GM23338 (cell line): ENCODE data around the gene PLD5. TPM values are rescaled to one million over a fixed set of nuclear protein-coding genes. Genes with fewer than 3 reads are reported as not detected.

Experiments
- ATAC-seq: fragments of 200-7000 bp; cut with Tn5 transposase; 3 replicates; pipeline ENCODE4 v1.9.1; 2020
- DNase-seq: peaks from one replicate; pipeline ENCODE4 v3.0.0-alpha.2; 2015; ENCODE audit warnings: low spot score
- H2AFZ ChIP-seq: fragments of 200-600 bp; sonication (generic); 2 replicates; pipeline ENCODE4 v1.8.0; 2016; ENCODE audit warnings: antibody characterized with exemption, mild to moderate bottlenecking, moderate library complexity
- H3F3A ChIP-seq: fragments of 200-600 bp; sonication (generic); replicated peaks from 2 replicates; pipeline ENCODE4 v1.8.0; 2017; ENCODE audit warnings: antibody characterized with exemption, mixed run types, low read depth
- H3K27ac ChIP-seq: fragments of 200-600 bp; sonication (generic); 2 replicates; pipeline ENCODE4 v1.6.1; 2016; ENCODE audit warnings: low read depth
- H3K27me3 ChIP-seq: fragments of 200-600 bp; sonication (generic); 2 replicates; pipeline ENCODE4 v1.8.0; 2016; ENCODE audit warnings: mild to moderate bottlenecking, mixed run types, moderate library complexity; ENCODE audit not compliant: insufficient read depth
- H3K36me3 ChIP-seq: fragments of 200-600 bp; sonication (generic); 2 replicates; pipeline ENCODE4 v1.8.0; 2016; ENCODE audit warnings: mild to moderate bottlenecking; ENCODE audit not compliant: insufficient read depth
- H3K4me1 ChIP-seq: fragments of 200-600 bp; sonication (generic); 2 replicates; pipeline ENCODE4 v1.8.0; 2016; ENCODE audit warnings: mild to moderate bottlenecking, moderate library complexity; ENCODE audit not compliant: insufficient read depth
- H3K4me2 ChIP-seq: fragments of 200-600 bp; sonication (generic); 2 replicates; pipeline ENCODE4 v1.7.1; 2017; ENCODE audit warnings: mixed run types
- H3K4me3 ChIP-seq: fragments of 200-600 bp; sonication (generic); 2 replicates; pipeline ENCODE4 v1.6.1; 2016; ENCODE audit warnings: mixed run types
- H3K79me2 ChIP-seq: fragments of 200-600 bp; sonication (generic); replicated peaks from 2 replicates; pipeline ENCODE4 v1.8.0; 2017; ENCODE audit warnings: mild to moderate bottlenecking; ENCODE audit not compliant: insufficient read depth
- H3K9me2 ChIP-seq: fragments of 200-600 bp; sonication (generic); 2 replicates; pipeline ENCODE4 v1.8.0; 2017; ENCODE audit not compliant: insufficient read depth
- H4K20me1 ChIP-seq: fragments of 200-600 bp; sonication (generic); replicated peaks from 2 replicates; pipeline ENCODE4 v1.8.0; 2017; ENCODE audit warnings: mild to moderate bottlenecking; ENCODE audit not compliant: insufficient read depth
- H3K27ac Mint-ChIP-seq: 2 replicates; pipeline ENCODE4 v1.8.0; 2020; ENCODE audit warnings: inconsistent platforms, mild to moderate bottlenecking, moderate library complexity, mixed read lengths
- H3K27me3 Mint-ChIP-seq: 3 replicates; pipeline ENCODE4 v1.8.0; 2022; ENCODE audit warnings: low read depth, mild to moderate bottlenecking, moderate library complexity, mixed read lengths, inconsistent platforms; ENCODE audit not compliant: insufficient read depth, poor library complexity
- H3K36me3 Mint-ChIP-seq: 3 replicates; pipeline ENCODE4 v1.8.0; 2021; ENCODE audit warnings: low read depth, mild to moderate bottlenecking, inconsistent platforms, moderate library complexity, mixed read lengths
- H3K4me1 Mint-ChIP-seq: 3 replicates; pipeline ENCODE4 v1.8.0; 2020; ENCODE audit warnings: mild to moderate bottlenecking, inconsistent platforms, mixed read lengths
- H3K4me3 Mint-ChIP-seq: 3 replicates; pipeline ENCODE4 v1.8.0; 2021; ENCODE audit warnings: moderate library complexity, mild to moderate bottlenecking, inconsistent platforms, mixed read lengths
- H3K9me3 Mint-ChIP-seq: 3 replicates; pipeline ENCODE4 v1.8.0; 2020; ENCODE audit warnings: moderate library complexity, mild to moderate bottlenecking, inconsistent platforms, mixed read lengths
- CREB1 ChIP-seq: fragments of 250-450 bp; sonication (Bioruptor Pico); IDR thresholded peaks from 2 replicates; pipeline ENCODE4 v1.5.0; 2020; ENCODE audit warnings: low read depth, mild to moderate bottlenecking, moderate library complexity
- EZH2 ChIP-seq: fragments of 200-600 bp; sonication (generic); IDR thresholded peaks from one replicate; pipeline ENCODE4 v1.8.0; 2017; ENCODE audit warnings: antibody characterized with exemption, mild to moderate bottlenecking, low read depth; ENCODE audit not compliant: unreplicated experiment
- EZH2phosphoT487 ChIP-seq: fragments of 200-600 bp; sonication (generic); IDR thresholded peaks from one replicate; pipeline ENCODE4 v1.8.1; 2018; ENCODE audit warnings: antibody characterized with exemption; ENCODE audit not compliant: unreplicated experiment
- JUNB ChIP-seq: IDR thresholded peaks from one replicate; pipeline ENCODE4 v1.6.1; 2016; ENCODE audit warnings: antibody characterized with exemption; ENCODE audit not compliant: unreplicated experiment
- NANOG ChIP-seq: IDR thresholded peaks from 2 replicates; pipeline ENCODE4 v1.6.1; 2016; ENCODE audit warnings: antibody characterized with exemption, borderline replicate concordance
- POLR2AphosphoS5 ChIP-seq: IDR thresholded peaks from 2 replicates; pipeline ENCODE4 v1.6.1; 2016; ENCODE audit warnings: antibody characterized with exemption, low read depth
- STAT1 ChIP-seq: IDR thresholded peaks from one replicate; pipeline ENCODE4 v1.6.1; 2016; ENCODE audit warnings: antibody characterized with exemption; ENCODE audit not compliant: unreplicated experiment
- ZNF114 ChIP-seq: fragments of 250-450 bp; sonication (Bioruptor Pico); IDR thresholded peaks from 2 replicates; pipeline ENCODE4 v1.5.0; 2020; ENCODE audit warnings: mild to moderate bottlenecking, moderate library complexity
- ZNF331 ChIP-seq: fragments of 250-450 bp; sonication (Bioruptor Pico); IDR thresholded peaks from 2 replicates; pipeline ENCODE4 v1.5.0; 2020; ENCODE audit warnings: low read depth, mild to moderate bottlenecking, moderate library complexity
- polyA plus RNA-seq: library from polyadenylated mRNA; unstranded; fragments of >200 nt; fragmentation: Nextera tagmentation; extraction: Ambion mirVana; gene quantifications from 2 replicates; pipeline ENCODE4 v1.2.1, GENCODE V29; 2016
- total RNA-seq: library from RNA; depleted of rRNA; stranded (reverse); fragments of >200 nt; shearing (Covaris generic); gene quantifications from 2 replicates; pipeline ENCODE4 v1.2.3, GENCODE V29; 2014
- TF ChIP-seq, protein P1 (sequence below): fragments of 250-450 bp; sonication (Bioruptor Pico); IDR thresholded peaks from 2 replicates; pipeline ENCODE4 v1.5.0; 2020; ENCODE audit warnings: mild to moderate bottlenecking, moderate library complexity
- TF ChIP-seq, protein P2 (sequence below): IDR thresholded peaks from one replicate; pipeline ENCODE4 v1.6.1; 2018; ENCODE audit warnings: antibody characterized with exemption; ENCODE audit not compliant: unreplicated experiment
- TF ChIP-seq, protein P3 (sequence below), 2 experiments: fragments of 200-600 bp in 1 of 2; sonication (generic) in 1 of 2; conservative IDR thresholded peaks; 2 replicates each; pipeline versions ENCODE4 v1.5.1 to v1.6.1; 2016 to 2017; ENCODE audit warnings: antibody characterized with exemption in 2 of 2, low read depth in 2 of 2, mild to moderate bottlenecking in 2 of 2, moderate library complexity in 1 of 2
- TF ChIP-seq, protein P4 (sequence below): IDR thresholded peaks from 2 replicates; pipeline ENCODE4 v1.6.1; 2016; ENCODE audit warnings: antibody characterized with exemption

The PLD5 gene
- total and polyA plus RNA-seq, 2 experiments from 2014 or later = 5.5 to 5.8 TPM

DNA sequence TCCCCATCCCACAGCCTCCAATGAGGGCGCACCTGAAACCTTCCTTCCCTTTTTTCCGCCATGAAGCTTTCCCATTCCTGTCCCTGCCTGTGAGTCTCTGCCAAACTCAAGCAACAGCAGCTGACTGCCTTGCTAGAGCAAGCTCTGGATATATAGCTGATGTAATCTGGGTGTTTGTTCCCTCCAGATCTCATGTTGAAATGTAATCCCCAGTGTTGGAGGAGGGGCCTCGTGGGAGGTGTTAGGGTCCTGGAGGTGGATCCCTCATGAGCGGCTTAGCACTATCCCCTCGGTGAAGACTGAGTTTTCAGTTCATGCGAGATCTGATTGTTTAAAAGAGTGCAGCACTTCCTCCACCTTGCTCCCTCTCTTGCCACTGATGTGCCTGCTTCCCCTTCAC is 321.2 kb downstream of the PLD5 start:
- Mint-ChIP-seq H3K4me1 (peaks cover 25% of the 10 kb centered on the region), H3K9me3 (peaks cover 10% of the 10 kb centered on the region; the same call in 2 of the 3 replicates), H3K4me3 (no peak overlapping the region; the same call in 2 of the 3 replicates), H3K36me3 (peaks cover 12% of the 10 kb centered on the region), H3K27me3 (peaks cover 6% of the 10 kb centered on the region), H3K27ac (peak overlapping the region; percentile 73; the same call in 1 of the 2 replicates)
- no peaks in the 10 kb centered on the region for H3K79me2 ChIP-seq
- no peaks in the 10 kb centered on the region for H3F3A ChIP-seq
- H3K4me1 ChIP-seq = peaks cover 23% of the 10 kb centered on the region
- H3K9me2 ChIP-seq = no peaks in the 10 kb centered on the region; the same call in 1 of the 2 replicates
- H3K4me2 ChIP-seq = no peak overlapping the region
- peak overlapping the region; percentile 69; the same call in 1 of the 2 replicates for H3K27ac ChIP-seq
- DNase-seq (no peak), ATAC-seq (peak; percentile 35; the same call in 1 of the 3 replicates)
- no peaks in the 10 kb centered on the region for H3K36me3 ChIP-seq
- peak overlapping the region; percentile 43; the same call in 1 of the 2 replicates for H2AFZ ChIP-seq
- no peaks in the 10 kb centered on the region for H3K27me3 ChIP-seq
- H3K4me3 ChIP-seq = no peak overlapping the region
- TF ChIP-seq EZH2 (no peak), EZH2phosphoT487 (no peak), STAT1 (no peak), CREB1 (no peak), NANOG (no peak), ZNF331 (no peak), ZNF114 (no peak), POLR2AphosphoS5 (no peak), JUNB (no peak)
- TF ChIP-seq, protein P1, sequence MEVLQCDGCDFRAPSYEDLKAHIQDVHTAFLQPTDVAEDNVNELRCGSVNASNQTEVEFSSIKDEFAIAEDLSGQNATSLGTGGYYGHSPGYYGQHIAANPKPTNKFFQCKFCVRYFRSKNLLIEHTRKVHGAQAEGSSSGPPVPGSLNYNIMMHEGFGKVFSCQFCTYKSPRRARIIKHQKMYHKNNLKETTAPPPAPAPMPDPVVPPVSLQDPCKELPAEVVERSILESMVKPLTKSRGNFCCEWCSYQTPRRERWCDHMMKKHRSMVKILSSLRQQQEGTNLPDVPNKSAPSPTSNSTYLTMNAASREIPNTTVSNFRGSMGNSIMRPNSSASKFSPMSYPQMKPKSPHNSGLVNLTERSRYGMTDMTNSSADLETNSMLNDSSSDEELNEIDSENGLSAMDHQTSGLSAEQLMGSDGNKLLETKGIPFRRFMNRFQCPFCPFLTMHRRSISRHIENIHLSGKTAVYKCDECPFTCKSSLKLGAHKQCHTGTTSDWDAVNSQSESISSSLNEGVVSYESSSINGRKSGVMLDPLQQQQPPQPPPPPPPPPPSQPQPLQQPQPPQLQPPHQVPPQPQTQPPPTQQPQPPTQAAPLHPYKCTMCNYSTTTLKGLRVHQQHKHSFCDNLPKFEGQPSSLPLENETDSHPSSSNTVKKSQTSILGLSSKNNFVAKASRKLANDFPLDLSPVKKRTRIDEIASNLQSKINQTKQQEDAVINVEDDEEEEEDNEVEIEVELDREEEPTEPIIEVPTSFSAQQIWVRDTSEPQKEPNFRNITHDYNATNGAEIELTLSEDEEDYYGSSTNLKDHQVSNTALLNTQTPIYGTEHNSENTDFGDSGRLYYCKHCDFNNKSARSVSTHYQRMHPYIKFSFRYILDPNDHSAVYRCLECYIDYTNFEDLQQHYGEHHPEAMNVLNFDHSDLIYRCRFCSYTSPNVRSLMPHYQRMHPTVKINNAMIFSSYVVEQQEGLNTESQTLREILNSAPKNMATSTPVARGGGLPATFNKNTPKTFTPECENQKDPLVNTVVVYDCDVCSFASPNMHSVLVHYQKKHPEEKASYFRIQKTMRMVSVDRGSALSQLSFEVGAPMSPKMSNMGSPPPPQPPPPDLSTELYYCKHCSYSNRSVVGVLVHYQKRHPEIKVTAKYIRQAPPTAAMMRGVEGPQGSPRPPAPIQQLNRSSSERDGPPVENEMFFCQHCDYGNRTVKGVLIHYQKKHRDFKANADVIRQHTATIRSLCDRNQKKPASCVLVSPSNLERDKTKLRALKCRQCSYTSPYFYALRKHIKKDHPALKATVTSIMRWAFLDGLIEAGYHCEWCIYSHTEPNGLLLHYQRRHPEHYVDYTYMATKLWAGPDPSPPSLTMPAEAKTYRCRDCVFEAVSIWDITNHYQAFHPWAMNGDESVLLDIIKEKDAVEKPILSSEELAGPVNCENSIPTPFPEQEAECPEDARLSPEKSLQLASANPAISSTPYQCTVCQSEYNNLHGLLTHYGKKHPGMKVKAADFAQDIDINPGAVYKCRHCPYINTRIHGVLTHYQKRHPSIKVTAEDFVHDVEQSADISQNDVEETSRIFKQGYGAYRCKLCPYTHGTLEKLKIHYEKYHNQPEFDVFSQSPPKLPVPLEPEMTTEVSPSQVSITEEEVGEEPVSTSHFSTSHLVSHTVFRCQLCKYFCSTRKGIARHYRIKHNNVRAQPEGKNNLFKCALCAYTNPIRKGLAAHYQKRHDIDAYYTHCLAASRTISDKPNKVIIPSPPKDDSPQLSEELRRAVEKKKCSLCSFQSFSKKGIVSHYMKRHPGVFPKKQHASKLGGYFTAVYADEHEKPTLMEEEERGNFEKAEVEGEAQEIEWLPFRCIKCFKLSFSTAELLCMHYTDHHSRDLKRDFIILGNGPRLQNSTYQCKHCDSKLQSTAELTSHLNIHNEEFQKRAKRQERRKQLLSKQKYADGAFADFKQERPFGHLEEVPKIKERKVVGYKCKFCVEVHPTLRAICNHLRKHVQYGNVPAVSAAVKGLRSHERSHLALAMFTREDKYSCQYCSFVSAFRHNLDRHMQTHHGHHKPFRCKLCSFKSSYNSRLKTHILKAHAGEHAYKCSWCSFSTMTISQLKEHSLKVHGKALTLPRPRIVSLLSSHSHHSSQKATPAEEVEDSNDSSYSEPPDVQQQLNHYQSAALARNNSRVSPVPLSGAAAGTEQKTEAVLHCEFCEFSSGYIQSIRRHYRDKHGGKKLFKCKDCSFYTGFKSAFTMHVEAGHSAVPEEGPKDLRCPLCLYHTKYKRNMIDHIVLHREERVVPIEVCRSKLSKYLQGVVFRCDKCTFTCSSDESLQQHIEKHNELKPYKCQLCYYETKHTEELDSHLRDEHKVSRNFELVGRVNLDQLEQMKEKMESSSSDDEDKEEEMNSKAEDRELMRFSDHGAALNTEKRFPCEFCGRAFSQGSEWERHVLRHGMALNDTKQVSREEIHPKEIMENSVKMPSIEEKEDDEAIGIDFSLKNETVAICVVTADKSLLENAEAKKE = no peak
- TF ChIP-seq, protein P2, sequence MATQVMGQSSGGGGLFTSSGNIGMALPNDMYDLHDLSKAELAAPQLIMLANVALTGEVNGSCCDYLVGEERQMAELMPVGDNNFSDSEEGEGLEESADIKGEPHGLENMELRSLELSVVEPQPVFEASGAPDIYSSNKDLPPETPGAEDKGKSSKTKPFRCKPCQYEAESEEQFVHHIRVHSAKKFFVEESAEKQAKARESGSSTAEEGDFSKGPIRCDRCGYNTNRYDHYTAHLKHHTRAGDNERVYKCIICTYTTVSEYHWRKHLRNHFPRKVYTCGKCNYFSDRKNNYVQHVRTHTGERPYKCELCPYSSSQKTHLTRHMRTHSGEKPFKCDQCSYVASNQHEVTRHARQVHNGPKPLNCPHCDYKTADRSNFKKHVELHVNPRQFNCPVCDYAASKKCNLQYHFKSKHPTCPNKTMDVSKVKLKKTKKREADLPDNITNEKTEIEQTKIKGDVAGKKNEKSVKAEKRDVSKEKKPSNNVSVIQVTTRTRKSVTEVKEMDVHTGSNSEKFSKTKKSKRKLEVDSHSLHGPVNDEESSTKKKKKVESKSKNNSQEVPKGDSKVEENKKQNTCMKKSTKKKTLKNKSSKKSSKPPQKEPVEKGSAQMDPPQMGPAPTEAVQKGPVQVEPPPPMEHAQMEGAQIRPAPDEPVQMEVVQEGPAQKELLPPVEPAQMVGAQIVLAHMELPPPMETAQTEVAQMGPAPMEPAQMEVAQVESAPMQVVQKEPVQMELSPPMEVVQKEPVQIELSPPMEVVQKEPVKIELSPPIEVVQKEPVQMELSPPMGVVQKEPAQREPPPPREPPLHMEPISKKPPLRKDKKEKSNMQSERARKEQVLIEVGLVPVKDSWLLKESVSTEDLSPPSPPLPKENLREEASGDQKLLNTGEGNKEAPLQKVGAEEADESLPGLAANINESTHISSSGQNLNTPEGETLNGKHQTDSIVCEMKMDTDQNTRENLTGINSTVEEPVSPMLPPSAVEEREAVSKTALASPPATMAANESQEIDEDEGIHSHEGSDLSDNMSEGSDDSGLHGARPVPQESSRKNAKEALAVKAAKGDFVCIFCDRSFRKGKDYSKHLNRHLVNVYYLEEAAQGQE = no peak
- TF ChIP-seq, protein P3, sequence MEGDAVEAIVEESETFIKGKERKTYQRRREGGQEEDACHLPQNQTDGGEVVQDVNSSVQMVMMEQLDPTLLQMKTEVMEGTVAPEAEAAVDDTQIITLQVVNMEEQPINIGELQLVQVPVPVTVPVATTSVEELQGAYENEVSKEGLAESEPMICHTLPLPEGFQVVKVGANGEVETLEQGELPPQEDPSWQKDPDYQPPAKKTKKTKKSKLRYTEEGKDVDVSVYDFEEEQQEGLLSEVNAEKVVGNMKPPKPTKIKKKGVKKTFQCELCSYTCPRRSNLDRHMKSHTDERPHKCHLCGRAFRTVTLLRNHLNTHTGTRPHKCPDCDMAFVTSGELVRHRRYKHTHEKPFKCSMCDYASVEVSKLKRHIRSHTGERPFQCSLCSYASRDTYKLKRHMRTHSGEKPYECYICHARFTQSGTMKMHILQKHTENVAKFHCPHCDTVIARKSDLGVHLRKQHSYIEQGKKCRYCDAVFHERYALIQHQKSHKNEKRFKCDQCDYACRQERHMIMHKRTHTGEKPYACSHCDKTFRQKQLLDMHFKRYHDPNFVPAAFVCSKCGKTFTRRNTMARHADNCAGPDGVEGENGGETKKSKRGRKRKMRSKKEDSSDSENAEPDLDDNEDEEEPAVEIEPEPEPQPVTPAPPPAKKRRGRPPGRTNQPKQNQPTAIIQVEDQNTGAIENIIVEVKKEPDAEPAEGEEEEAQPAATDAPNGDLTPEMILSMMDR (conservative IDR thresholded peaks at IDR 0.05; ENCODE audit: low read depth in 2 of 2) = no peak
- TF ChIP-seq, protein P4, sequence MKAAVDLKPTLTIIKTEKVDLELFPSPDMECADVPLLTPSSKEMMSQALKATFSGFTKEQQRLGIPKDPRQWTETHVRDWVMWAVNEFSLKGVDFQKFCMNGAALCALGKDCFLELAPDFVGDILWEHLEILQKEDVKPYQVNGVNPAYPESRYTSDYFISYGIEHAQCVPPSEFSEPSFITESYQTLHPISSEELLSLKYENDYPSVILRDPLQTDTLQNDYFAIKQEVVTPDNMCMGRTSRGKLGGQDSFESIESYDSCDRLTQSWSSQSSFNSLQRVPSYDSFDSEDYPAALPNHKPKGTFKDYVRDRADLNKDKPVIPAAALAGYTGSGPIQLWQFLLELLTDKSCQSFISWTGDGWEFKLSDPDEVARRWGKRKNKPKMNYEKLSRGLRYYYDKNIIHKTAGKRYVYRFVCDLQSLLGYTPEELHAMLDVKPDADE = no peak
- no peaks in the 10 kb centered on the region for H4K20me1 ChIP-seq
